Measurements from ENCODE around the gene CHCHD3. TPM values are rescaled to one million over a fixed set of nuclear protein-coding genes. Genes with fewer than 3 reads are reported as not detected.
A peak's percentile ranks its signal among the peaks of the same experiment; 100 is the strongest.

Gene CHCHD3
- total RNA-seq, 1 donor, result 99.7 TPM

DNA sequence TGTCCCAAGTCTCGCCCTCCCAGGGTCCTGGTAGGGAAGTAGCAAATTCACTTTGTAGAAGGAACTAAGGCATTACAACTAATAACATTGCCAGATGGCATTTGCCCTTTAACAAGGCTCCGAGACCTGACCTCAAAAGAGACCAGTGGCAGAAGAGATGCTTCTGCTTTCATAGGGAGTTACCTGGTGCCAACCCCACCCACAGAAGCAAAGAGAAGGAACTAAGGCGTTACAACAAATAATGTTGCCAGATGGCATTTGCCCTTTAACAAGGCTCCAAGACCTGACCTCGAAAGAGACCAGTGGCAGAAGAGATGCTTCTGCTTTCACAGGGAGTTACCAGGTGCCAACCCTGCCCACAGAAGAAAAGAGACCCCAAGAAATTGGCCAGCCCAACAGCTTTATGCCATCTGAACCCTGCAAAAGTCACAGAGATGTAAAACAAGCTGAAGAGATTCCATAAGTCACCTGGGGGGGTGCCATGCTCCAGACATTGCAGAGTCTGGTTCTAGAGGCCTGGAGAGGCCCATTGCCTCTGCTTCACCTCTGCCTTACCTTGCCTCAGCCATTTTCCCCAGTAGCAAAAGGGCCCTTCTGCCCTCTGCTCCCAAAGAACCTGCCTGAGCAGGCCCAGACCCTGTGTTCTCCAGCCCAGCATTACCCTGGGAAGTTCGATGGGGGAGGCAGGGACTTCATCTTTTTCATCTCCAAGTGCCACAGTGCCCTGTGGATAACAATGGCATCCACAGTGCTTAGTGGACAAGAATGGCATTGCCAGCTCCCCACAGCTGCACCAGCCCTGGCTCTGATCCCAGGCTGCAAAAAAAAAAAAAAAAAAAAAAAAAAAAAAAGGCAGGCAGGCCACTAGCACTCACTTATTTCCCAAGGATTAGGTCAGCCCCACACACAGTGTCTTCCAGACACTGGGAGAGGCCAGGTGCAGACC, 326.1 kb downstream of the CHCHD3 start:
- H3K4me3 ChIP-seq (ENCODE audit: low read depth, low read length), result no peak overlapping the region
- TF ChIP-seq, protein P1, sequence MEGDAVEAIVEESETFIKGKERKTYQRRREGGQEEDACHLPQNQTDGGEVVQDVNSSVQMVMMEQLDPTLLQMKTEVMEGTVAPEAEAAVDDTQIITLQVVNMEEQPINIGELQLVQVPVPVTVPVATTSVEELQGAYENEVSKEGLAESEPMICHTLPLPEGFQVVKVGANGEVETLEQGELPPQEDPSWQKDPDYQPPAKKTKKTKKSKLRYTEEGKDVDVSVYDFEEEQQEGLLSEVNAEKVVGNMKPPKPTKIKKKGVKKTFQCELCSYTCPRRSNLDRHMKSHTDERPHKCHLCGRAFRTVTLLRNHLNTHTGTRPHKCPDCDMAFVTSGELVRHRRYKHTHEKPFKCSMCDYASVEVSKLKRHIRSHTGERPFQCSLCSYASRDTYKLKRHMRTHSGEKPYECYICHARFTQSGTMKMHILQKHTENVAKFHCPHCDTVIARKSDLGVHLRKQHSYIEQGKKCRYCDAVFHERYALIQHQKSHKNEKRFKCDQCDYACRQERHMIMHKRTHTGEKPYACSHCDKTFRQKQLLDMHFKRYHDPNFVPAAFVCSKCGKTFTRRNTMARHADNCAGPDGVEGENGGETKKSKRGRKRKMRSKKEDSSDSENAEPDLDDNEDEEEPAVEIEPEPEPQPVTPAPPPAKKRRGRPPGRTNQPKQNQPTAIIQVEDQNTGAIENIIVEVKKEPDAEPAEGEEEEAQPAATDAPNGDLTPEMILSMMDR (IDR thresholded peaks at IDR 0.05; ENCODE audit: insufficient read depth, low read length), result peak; percentile 8
- DNase-seq (ENCODE audit: low read depth), result no peak

DNA sequence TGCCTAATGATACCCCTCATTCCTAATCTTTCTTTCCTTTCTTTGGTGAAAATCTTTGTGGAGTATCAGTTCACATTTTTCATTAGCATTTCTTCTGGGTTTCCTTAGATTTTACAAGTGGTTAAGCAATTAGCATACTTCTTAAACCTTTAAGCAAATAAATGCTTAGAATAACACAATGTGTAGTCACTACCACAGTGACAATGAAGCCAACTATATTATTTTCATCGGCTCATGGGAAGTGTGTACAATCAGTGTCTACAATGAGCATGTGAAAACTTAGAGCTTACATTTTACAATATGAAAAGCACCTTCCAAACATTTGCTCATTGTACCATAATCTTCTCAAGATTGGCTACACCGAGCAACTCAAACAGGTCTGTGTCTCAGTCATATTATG, 329.5 kb downstream of the CHCHD3 start:
- DNase-seq (ENCODE audit: low read depth), result no peak
- TF ChIP-seq, protein P1 (IDR thresholded peaks at IDR 0.05; ENCODE audit: insufficient read depth, low read length), result no peak

DNA sequence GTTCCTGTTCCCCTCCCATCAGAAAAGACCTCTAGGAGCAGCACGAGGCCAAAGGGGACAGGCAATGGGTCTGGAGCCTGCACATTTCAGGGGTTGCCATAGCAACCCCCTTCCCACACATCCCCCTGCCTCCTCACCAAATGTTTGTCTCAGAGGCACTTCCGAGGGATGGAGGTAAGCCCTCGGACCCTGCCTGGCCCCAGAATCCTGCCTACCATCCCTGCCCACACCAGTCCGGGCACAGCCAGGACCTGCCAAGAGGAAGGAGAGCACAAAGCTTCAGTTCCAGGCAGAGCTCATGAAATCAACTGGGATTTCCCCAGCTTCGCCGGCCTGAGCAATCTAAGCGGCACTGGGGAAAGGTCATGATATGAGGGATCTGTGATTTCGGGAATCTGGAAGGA, 330.6 kb downstream of the CHCHD3 start:
- H3K4me3 ChIP-seq (ENCODE audit: low read depth, low read length), result no peak overlapping the region
- no peak for DNase-seq (ENCODE audit: low read depth)
- TF ChIP-seq, protein P1 (IDR thresholded peaks at IDR 0.05; ENCODE audit: insufficient read depth, low read length), result no peak

More for the DNA sequence above, 329.5 kb downstream of the CHCHD3 start:
- no peak overlapping the region for H3K4me3 ChIP-seq (ENCODE audit: low read depth, low read length)

DNA sequence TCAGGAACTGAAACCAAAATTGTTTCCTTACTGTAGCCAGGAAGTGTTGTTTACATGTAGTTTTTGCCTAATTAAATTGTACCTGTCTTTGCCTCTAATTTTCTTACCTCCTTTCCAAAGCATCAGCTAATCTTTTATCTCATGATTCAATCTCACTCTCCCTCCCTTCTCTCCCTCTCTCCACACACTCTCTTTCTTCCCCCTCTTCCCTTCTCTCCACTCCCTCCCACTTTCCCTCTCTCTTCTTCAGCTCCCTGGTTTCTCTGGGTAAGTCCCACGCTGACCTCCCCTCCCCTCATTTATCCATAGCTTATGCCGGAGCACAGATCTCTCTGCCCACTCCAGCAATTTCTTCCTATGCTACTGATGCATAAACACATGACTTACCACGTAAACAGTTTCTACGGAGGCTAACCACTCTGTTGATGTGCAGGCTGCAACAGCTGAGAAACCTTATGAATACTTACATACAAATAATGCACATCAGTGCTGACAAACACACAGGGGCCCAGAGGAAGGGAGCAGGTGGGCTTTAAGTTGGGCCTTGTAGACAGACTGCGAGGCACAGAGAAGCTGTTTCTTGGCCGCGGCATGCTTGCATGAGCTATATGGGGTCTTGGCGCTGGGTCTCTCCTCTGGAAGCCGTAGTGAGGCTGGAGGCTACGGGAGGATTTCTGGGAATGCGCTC, 331.2 kb downstream of the CHCHD3 start:
- no peak overlapping the region for H3K4me3 ChIP-seq (ENCODE audit: low read depth, low read length)
- DNase-seq (ENCODE audit: low read depth), result no peak
- TF ChIP-seq, protein P1 (IDR thresholded peaks at IDR 0.05; ENCODE audit: insufficient read depth, low read length), result no peak

DNA sequence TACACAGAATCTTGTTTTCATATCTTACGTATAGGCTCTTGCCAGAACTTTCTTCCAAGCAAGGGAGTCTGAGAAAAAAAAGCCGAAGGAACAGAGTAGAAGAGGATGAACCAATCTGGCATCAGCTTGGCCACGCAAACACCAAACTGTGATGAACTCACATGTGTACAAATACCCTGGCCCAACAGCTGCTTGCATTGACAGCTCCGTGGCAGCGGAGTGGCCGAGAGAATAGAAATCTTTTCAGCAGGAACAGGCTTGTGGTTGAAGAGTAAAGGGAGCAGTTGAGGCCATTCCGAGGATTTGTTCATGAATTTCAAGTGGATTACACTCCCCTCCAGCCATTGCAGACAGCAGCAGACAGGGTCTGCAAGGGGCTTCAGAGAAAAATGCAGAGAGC, 331.8 kb downstream of the CHCHD3 start:
- TF ChIP-seq, protein P1 (IDR thresholded peaks at IDR 0.05; ENCODE audit: insufficient read depth, low read length), result no peak
- no peak for DNase-seq (ENCODE audit: low read depth)
- no peak overlapping the region for H3K4me3 ChIP-seq (ENCODE audit: low read depth, low read length)

DNA sequence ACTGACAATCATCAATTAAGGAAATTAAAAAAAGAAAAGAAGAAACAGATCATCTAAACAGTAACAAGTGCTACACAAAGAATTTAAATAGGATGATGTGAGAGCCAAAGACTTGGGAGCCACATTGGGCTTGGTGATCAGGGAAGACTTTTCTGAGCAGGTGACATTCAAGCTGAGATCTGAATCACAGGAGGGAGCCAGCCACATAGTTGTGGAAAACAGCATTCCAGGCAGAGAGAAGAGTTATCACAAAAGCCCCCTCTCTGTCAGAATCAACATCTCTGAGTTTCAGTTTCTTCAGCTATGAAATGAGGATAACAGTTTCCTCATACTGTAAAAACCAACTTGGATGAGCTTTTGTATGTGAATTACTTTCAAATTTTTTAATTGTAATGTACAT, 336.4 kb downstream of the CHCHD3 start:
- no peak overlapping the region for H3K4me3 ChIP-seq (ENCODE audit: low read depth, low read length)
- TF ChIP-seq, protein P1 (IDR thresholded peaks at IDR 0.05; ENCODE audit: insufficient read depth, low read length), result no peak
- no peak for DNase-seq (ENCODE audit: low read depth)
